Measurements from ENCODE around the gene BMPER.

Gene BMPER

GRCh38 chr7:34104992-34105391 is 199.7 kb downstream of the BMPER start:
- DNase-seq: no peak

GRCh38 chr7:34107276-34107675 is 201.9 kb downstream of the BMPER start:
- no peak for DNase-seq

GRCh38 chr7:34108165-34108564 is 202.8 kb downstream of the BMPER start:
- DNase-seq: no peak

- no peak for DNase-seq
Measured at GRCh38 chr7:34109936-34110780, 204.8 kb downstream of the BMPER start.

- no peak for DNase-seq
Measured at GRCh38 chr7:34111031-34111430, 205.7 kb downstream of the BMPER start.

- no peak for DNase-seq
Measured at GRCh38 chr7:34115503-34115902, 210.2 kb downstream of the BMPER start.

- DNase-seq: no peak
Measured at GRCh38 chr7:34117573-34117972, 212.2 kb downstream of the BMPER start.

- DNase-seq: no peak
Measured at GRCh38 chr7:34121366-34121765, 216.0 kb downstream of the BMPER start.

- DNase-seq: no peak
Measured at GRCh38 chr7:34123316-34123715, 218.0 kb downstream of the BMPER start.

- no peak for DNase-seq
Measured at GRCh38 chr7:34124765-34125164, 219.4 kb downstream of the BMPER start.

GRCh38 chr7:34128762-34129161 is 223.4 kb downstream of the BMPER start:
- no peak for DNase-seq

GRCh38 chr7:34130558-34131295 is 225.4 kb downstream of the BMPER start:
- no peak for DNase-seq

- DNase-seq: no peak
Measured at GRCh38 chr7:34131371-34131770, 226.0 kb downstream of the BMPER start.

GRCh38 chr7:34133356-34133982 is 228.1 kb downstream of the BMPER start:
- DNase-seq: peak; percentile 54

- DNase-seq: peak; percentile 40
Measured at GRCh38 chr7:34133983-34134782, 228.8 kb downstream of the BMPER start.

GRCh38 chr7:34135924-34136323 is 230.6 kb downstream of the BMPER start:
- no peak for DNase-seq

GRCh38 chr7:34136698-34137097 is 231.4 kb downstream of the BMPER start:
- DNase-seq: no peak

GRCh38 chr7:34137176-34137575 is 231.8 kb downstream of the BMPER start:
- no peak for DNase-seq

- DNase-seq: no peak
Measured at GRCh38 chr7:34138483-34138882, 233.1 kb downstream of the BMPER start.

- no peak for DNase-seq
Measured at GRCh38 chr7:34139086-34139485, 233.7 kb downstream of the BMPER start.

GRCh38 chr7:34140066-34140465 is 234.7 kb downstream of the BMPER start:
- DNase-seq: no peak

GRCh38 chr7:34143402-34143801 is 238.1 kb downstream of the BMPER start:
- no peak for DNase-seq

GRCh38 chr7:34145603-34146002 is 240.3 kb downstream of the BMPER start:
- DNase-seq: no peak

Measured in GOT3 (cell line).